ENCODE results near the gene BRD3OS. TPM values are rescaled to one million over a fixed set of nuclear protein-coding genes. Genes with fewer than 3 reads are reported as not detected.

Gene BRD3OS
- total and polyA plus RNA-seq, 9 donors: 7.8 to 10.5 (median 9.6) TPM

GRCh38 chr9:134058716-134059115, 33.4 kb downstream of the BRD3OS start:
- 65% methylated on average over 7 of the region's 7 CpGs for WGBS (ENCODE audit: insufficient coverage)
- H3K27ac ChIP-seq (ENCODE audit: low read length): peak overlapping the region; percentile 25
- H3K4me1 ChIP-seq (ENCODE audit: control insufficient read depth, insufficient read depth, low read length): peaks cover 100% of the 10 kb centered on the region
- DNase-seq: peak; percentile 27
- H3K4me3 ChIP-seq (ENCODE audit: low read length): no peak overlapping the region
- no peaks in the 10 kb centered on the region for H3K27me3 ChIP-seq (ENCODE audit: control insufficient read depth, insufficient read depth, low read length)
- no peaks in the 10 kb centered on the region for H3K9me3 ChIP-seq (replicated peaks; ENCODE audit: control insufficient read depth, low read depth, low read length)
- peaks cover 19% of the 10 kb centered on the region for H3K36me3 ChIP-seq (ENCODE audit: control insufficient read depth, insufficient read depth, low read length)

GRCh38 chr9:134059188-134059641, 33.9 kb downstream of the BRD3OS start:
- no peak overlapping the region for H3K4me3 ChIP-seq (ENCODE audit: low read length)
- H3K27me3 ChIP-seq (ENCODE audit: control insufficient read depth, insufficient read depth, low read length): no peaks in the 10 kb centered on the region
- WGBS (ENCODE audit: insufficient coverage): 67% methylated on average over 2 of the region's 16 CpGs
- peaks cover 14% of the 10 kb centered on the region for H3K36me3 ChIP-seq (ENCODE audit: control insufficient read depth, insufficient read depth, low read length)
- H3K4me1 ChIP-seq (ENCODE audit: control insufficient read depth, insufficient read depth, low read length): peaks cover 100% of the 10 kb centered on the region
- no peaks in the 10 kb centered on the region for H3K9me3 ChIP-seq (replicated peaks; ENCODE audit: control insufficient read depth, low read depth, low read length)
- peak overlapping the region; percentile 92 for H3K27ac ChIP-seq (ENCODE audit: low read length)
- no peak for DNase-seq

GRCh38 chr9:134059661-134060395, 34.5 kb downstream of the BRD3OS start:
- peaks cover 13% of the 10 kb centered on the region for H3K36me3 ChIP-seq (ENCODE audit: control insufficient read depth, insufficient read depth, low read length)
- H3K4me1 ChIP-seq (ENCODE audit: control insufficient read depth, insufficient read depth, low read length): peaks cover 99% of the 10 kb centered on the region
- H3K27me3 ChIP-seq (ENCODE audit: control insufficient read depth, insufficient read depth, low read length): no peaks in the 10 kb centered on the region
- peak overlapping the region; percentile 92 for H3K27ac ChIP-seq (ENCODE audit: low read length)
- WGBS (ENCODE audit: insufficient coverage): 73% methylated on average over 16 of the region's 17 CpGs
- DNase-seq: peak; percentile 59
- no peaks in the 10 kb centered on the region for H3K9me3 ChIP-seq (replicated peaks; ENCODE audit: control insufficient read depth, low read depth, low read length)
- H3K4me3 ChIP-seq (ENCODE audit: low read length): no peak overlapping the region

GRCh38 chr9:134060546-134060945, 35.3 kb downstream of the BRD3OS start:
- Histone ChIP-seq H3K27ac (ENCODE audit: low read length) (peak overlapping the region; percentile 92), H3K4me1 (ENCODE audit: control insufficient read depth, insufficient read depth, low read length) (peaks cover 99% of the 10 kb centered on the region)
- DNase-seq: no peak

GRCh38 chr9:134061019-134061687, 35.9 kb downstream of the BRD3OS start:
- H3K4me3 ChIP-seq (ENCODE audit: low read length): peak overlapping the region; percentile 9
- peak overlapping the region; percentile 92 for H3K27ac ChIP-seq (ENCODE audit: low read length)
- peaks cover 99% of the 10 kb centered on the region for H3K4me1 ChIP-seq (ENCODE audit: control insufficient read depth, insufficient read depth, low read length)
- H3K27me3 ChIP-seq (ENCODE audit: control insufficient read depth, insufficient read depth, low read length): no peaks in the 10 kb centered on the region
- H3K36me3 ChIP-seq (ENCODE audit: control insufficient read depth, insufficient read depth, low read length): peaks cover 16% of the 10 kb centered on the region
- no peaks in the 10 kb centered on the region for H3K9me3 ChIP-seq (replicated peaks; ENCODE audit: control insufficient read depth, low read depth, low read length)
- WGBS (ENCODE audit: insufficient coverage): 83% methylated on average over 4 of the region's 4 CpGs
- DNase-seq: no peak

More at GRCh38 chr9:134060546-134060945, 35.3 kb downstream of the BRD3OS start:
- Histone ChIP-seq H3K27me3 (ENCODE audit: control insufficient read depth, insufficient read depth, low read length) (no peaks in the 10 kb centered on the region), H3K4me3 (ENCODE audit: low read length) (no peak overlapping the region), H3K9me3 (replicated peaks; ENCODE audit: control insufficient read depth, low read depth, low read length) (no peaks in the 10 kb centered on the region), H3K36me3 (ENCODE audit: control insufficient read depth, insufficient read depth, low read length) (peaks cover 14% of the 10 kb centered on the region)
- WGBS (ENCODE audit: insufficient coverage): 0% methylated on average over 1 of the region's 4 CpGs

- H3K4me3 ChIP-seq (ENCODE audit: low read length): peak overlapping the region; percentile 9
- H3K4me1 ChIP-seq (ENCODE audit: control insufficient read depth, insufficient read depth, low read length): peaks cover 97% of the 10 kb centered on the region
- peak; percentile 90 for DNase-seq
- no peaks in the 10 kb centered on the region for H3K9me3 ChIP-seq (replicated peaks; ENCODE audit: control insufficient read depth, low read depth, low read length)
- 55% methylated on average over 13 of the region's 22 CpGs for WGBS (ENCODE audit: insufficient coverage)
- H3K36me3 ChIP-seq (ENCODE audit: control insufficient read depth, insufficient read depth, low read length): peaks cover 16% of the 10 kb centered on the region
- H3K27ac ChIP-seq (ENCODE audit: low read length): peak overlapping the region; percentile 92
- H3K27me3 ChIP-seq (ENCODE audit: control insufficient read depth, insufficient read depth, low read length): no peaks in the 10 kb centered on the region
Measured at GRCh38 chr9:134061688-134062371, 36.5 kb downstream of the BRD3OS start.

- peaks cover 90% of the 10 kb centered on the region for H3K4me1 ChIP-seq (ENCODE audit: control insufficient read depth, insufficient read depth, low read length)
- WGBS (ENCODE audit: insufficient coverage): 47% methylated on average over 14 of the region's 22 CpGs
- peaks cover 9% of the 10 kb centered on the region for H3K36me3 ChIP-seq (ENCODE audit: control insufficient read depth, insufficient read depth, low read length)
- no peaks in the 10 kb centered on the region for H3K27me3 ChIP-seq (ENCODE audit: control insufficient read depth, insufficient read depth, low read length)
- peak; percentile 17 for DNase-seq
- no peaks in the 10 kb centered on the region for H3K9me3 ChIP-seq (replicated peaks; ENCODE audit: control insufficient read depth, low read depth, low read length)
- H3K4me3 ChIP-seq (ENCODE audit: low read length): no peak overlapping the region
- H3K27ac ChIP-seq (ENCODE audit: low read length): peak overlapping the region; percentile 92
Measured at GRCh38 chr9:134062461-134063087, 37.3 kb downstream of the BRD3OS start.

GRCh38 chr9:134063088-134063570, 37.8 kb downstream of the BRD3OS start:
- H3K36me3 ChIP-seq (ENCODE audit: control insufficient read depth, insufficient read depth, low read length): peaks cover 8% of the 10 kb centered on the region
- no peak for DNase-seq
- H3K27me3 ChIP-seq (ENCODE audit: control insufficient read depth, insufficient read depth, low read length): no peaks in the 10 kb centered on the region
- no peaks in the 10 kb centered on the region for H3K9me3 ChIP-seq (replicated peaks; ENCODE audit: control insufficient read depth, low read depth, low read length)
- peak overlapping the region; percentile 92 for H3K27ac ChIP-seq (ENCODE audit: low read length)
- 64% methylated on average over 10 of the region's 15 CpGs for WGBS (ENCODE audit: insufficient coverage)
- H3K4me3 ChIP-seq (ENCODE audit: low read length): no peak overlapping the region
- peaks cover 84% of the 10 kb centered on the region for H3K4me1 ChIP-seq (ENCODE audit: control insufficient read depth, insufficient read depth, low read length)

- WGBS (ENCODE audit: insufficient coverage): 70% methylated on average over 24 of the region's 29 CpGs
- DNase-seq: peak; percentile 2
- peak overlapping the region; percentile 92 for H3K27ac ChIP-seq (ENCODE audit: low read length)
Measured at GRCh38 chr9:134063571-134064450, 38.5 kb downstream of the BRD3OS start.

More at GRCh38 chr9:134063571-134064450, 38.5 kb downstream of the BRD3OS start:
- H3K36me3 ChIP-seq (ENCODE audit: control insufficient read depth, insufficient read depth, low read length): peaks cover 8% of the 10 kb centered on the region
- no peak overlapping the region for H3K4me3 ChIP-seq (ENCODE audit: low read length)
- H3K27me3 ChIP-seq (ENCODE audit: control insufficient read depth, insufficient read depth, low read length): no peaks in the 10 kb centered on the region
- peaks cover 77% of the 10 kb centered on the region for H3K4me1 ChIP-seq (ENCODE audit: control insufficient read depth, insufficient read depth, low read length)
- no peaks in the 10 kb centered on the region for H3K9me3 ChIP-seq (replicated peaks; ENCODE audit: control insufficient read depth, low read depth, low read length)

Data from muscle of leg (tissue), 11 donors.